LoVo (cell line): ENCODE results near the gene POMT1.
"Not testable (repeated sequence)": the region's sequence is repeated elsewhere in the genome, so short reads cannot be mapped to it uniquely, and the experiment has no call there.

Experiments
- DNase-seq: peaks from one replicate; pipeline ENCODE4 v3.0.0-alpha.2; 2016; ENCODE audit warnings: low spot score

The POMT1 gene

GRCh38 chr9:131525643-131526565, 23.2 kb downstream of the POMT1 start:
- DNase-seq = no peak

- DNase-seq = no peak
Measured at GRCh38 chr9:131528186-131528585, 25.5 kb downstream of the POMT1 start.

GRCh38 chr9:131528886-131529505, 26.3 kb downstream of the POMT1 start:
- no peak for DNase-seq

- DNase-seq = no peak
Measured at GRCh38 chr9:131529597-131530545, 27.2 kb downstream of the POMT1 start.

DNA sequence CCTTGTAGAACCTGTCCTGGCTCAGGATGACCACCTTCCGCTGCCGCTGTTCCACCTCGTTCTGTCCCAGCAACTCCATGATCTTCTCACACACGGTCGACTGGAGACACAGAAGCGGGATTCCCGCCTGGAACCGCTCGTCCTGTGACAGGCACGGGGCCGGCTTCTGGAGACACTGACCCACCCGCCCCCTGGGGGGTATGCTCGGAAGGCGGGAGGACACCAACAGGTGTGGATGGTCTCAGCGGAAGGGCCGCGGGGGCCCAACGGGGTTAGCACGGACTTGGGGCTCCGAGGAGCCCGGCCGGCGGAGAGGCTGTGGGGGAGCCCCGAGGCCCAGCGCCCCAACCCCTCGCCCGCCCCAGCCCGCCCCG, 27.8 kb downstream of the POMT1 start:
- DNase-seq = peak; percentile 11

DNA sequence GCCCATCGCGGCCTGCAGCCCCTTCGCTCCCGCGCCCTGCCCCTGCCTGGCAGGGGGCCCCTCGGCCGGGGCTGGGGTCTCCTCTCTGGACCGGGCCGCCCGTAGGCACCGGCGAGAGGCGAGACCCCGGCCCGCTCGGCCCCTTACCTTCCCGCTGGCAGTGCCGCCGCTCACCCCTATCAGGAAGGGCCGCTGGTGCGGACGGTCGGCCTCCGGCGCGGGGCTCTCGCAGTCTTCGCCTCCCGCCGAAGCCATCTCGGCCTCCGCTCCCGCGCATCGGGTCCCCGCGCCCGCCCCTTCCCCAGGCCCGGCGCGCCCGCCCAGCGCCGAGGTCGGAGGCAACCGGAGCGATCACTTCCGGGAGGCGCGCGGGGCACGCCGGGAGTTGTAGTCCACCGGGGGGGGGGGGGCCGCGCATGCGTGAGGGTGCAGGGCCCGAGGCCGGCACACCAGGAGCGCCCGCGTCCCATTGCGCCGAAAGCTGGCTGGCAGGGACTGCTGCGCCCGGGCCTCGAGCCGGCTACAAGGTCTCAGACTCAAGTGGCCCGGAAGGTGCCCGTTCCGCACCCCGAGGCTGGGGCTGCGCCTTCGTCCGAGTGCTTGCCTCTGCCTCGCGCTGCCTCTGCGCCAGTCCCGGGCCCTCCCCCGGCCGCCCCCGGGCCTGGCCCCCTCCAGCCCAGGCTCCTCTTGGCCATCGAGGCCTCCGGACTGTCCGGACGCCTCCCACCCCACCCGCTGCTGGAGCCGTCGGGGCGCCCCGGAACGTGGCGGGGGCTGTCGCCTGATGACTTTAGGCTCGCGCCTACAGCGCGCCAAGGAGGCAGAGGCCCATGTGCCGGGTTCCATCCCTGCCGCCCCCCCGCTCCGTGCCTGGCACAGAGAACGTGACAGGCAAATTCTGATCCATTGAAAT, 28.5 kb downstream of the POMT1 start, which contains the start of gene UCK1:
Gene UCK1, minus strand, starts transcription at position 344 of the 913 bp plus-strand sequence. Its CDS starts 89 bp downstream, at position 255.
- DNase-seq = peak; percentile 78

DNA sequence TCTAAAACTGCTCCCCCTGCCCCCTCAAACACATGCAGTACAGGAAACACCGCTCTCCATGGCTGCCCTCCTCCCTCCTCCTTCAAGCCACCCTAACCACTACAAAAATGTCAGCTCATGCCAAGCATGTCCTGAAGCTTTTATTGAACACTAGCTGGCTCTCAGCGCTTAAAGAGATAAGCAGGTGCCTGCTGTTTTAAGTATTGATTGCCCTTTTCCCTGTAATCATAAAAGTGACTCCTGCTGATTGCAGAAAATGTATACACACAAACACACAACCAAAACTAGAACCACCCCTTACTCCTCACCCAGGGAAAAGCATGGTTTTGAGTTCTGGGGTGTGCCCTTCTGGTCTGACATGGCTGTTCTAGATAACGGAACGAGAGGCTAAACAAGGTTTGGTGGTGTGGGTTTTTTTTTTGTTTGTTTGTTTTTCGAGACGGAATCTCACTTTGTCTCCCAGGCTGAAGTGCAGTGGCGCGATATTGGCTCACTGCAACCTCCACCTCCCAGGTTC, 32.1 kb downstream of the POMT1 start:
- no peak for DNase-seq

- no peak for DNase-seq
Measured at GRCh38 chr9:131537946-131538345, 35.2 kb downstream of the POMT1 start.

DNA sequence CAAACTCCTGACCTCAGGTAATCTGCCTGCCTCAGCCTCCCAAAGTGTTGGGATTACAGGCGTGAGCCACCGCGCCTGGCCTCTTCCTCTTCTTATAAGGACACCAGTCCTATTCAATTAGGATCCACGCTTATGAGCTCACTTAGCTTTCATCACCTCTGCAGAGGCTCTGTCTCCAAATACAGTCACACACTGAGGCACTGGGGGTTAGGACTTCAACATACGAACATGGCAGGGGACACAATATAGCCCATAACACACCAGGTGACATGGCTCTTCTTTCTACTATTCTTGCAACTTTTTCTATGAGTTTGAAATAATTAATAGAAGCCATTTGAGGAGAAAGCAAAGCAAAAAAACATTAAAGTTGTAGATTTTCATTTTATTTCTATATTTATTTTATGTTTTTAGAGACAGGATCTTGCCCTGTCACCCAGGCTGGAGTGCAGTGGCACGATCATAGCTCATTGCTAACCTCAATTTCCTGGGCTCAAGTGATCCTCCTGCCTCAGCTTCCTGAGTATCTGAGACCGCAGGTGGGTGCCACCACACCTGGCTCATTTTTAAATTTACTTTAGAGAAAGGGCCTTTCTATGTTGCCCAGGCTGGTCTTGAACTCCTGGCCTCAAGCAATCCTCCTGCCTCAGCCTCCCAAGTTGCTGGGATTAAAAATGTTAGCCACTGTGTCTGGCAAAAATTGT, 36.7 kb downstream of the POMT1 start:
- no peak for DNase-seq

DNA sequence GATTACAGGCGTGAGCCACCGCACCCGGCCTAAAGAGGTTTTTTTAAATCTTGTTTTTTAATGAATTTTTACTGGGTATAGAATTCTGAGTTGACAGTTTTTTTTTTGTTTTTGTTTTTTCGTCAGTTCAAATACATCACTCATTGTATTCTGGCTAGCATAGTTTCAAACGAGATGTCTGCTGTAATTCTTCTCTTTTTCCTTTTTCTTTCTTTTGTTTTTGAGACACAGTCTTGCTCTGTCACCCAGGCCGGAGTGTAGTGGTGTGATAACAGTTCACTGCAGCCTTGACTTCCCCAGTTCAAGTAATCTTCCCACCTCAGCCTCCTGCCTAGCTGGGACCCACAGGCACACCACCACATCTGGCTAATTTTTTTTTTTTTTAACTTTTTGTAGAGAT, 40.4 kb downstream of the POMT1 start:
- no peak for DNase-seq

DNA sequence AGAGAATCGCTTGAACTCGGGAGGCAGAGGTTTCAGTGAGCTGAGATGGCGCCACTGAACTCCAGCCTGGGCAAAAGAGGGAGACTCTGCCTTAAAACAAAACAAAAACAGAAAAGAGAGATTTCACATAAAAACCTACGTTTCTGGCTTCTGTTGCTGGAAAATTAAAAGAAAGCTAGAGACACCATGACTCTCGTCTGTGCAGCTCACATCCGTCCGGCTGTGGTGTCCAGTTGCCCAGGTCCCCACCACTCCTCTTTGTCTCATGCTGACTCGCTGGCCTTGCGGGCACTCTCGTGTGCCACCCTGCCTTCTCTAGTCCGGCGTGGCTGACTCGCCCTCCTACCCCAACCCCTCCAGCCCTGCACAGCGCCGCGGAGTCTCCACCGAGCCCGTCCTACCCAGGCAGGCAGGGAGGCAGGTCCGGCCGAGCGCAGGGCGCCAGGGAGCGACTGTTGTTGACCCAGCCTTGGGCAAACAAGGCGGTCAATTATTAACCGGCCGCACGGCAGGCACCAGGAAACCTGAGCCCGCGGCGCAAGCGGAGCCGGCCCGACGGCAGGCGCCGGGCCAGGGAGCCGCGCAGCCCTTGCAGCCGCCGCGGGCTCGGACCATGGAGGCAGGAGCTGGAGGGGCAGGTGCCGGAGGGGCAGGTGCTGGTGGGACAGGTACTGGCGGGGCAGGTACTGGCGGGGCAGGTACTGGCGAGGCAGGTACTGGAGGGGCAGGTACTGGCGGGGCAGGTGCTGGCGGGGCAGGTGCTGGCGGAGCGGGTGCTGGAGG, 42.5 kb downstream of the POMT1 start, which contains the start of gene PRRT1B:
Gene PRRT1B, plus strand, starts transcription at position 521 of the 783 bp plus-strand sequence. Its CDS starts 93 bp downstream, at position 614.
- DNase-seq = peak; percentile 85

DNA sequence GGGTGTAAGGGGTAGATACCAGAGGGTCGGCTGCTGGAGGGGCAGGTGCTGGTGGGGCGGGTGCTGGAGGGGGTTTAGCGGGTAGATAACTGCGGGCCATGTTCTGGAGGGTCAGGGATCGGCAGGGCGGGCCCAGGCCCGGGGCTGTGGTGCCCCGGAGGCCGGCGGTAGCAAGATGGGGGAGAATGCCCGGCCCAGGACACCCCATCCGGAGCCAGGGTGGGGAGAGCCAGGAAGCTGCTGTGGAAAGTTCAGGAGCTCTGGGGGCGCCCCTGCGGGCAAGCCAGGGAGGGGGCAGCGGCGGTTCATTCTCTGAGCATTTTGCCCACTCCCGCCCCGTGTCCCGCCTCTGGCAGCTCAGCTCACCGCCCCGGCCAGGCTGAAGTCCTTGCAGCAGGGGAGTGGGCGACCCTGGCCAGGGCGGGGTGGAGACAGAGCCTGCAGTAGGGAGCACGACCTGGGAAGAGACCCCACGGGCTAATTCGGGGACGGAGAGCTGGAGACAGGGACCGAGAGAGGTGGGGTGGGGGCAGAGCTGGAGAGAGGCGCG, 43.1 kb downstream of the POMT1 start:
- no peak for DNase-seq

DNA sequence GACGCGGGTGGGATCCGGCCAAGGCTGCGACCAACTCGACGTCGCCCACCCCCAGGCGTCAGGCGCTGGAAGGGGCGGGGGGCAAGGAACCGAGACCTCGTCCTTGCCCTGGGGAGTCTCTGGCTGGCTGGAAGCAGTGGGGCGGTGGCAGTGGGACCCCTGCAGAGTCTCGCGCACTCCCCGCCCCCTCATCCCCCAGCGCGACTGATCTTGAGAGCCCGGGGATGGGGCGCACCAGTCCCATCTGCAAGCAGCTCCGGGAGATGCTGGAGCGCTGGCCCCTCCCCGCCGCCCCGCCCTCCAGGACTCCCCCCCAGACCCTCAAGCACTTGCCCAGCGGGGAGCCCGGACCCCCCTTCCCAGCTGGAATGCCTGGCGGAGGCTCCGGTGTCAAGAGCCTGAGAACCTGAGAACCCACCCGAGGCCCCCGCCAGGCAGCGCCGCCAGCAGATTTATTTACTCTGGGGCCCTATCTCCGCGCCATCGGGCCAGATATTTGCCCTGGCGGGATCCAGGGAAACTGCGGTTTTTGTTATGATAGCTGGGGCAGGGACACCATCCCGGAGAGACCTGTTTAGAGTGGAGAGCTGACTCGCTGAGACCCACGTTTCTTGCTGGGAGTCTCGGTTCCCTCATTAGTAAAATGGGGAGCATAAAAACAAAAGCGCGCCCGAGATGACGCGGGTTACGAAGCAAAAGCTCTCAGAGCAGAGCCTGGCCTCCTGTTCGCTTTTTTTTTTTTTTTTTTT, 43.8 kb downstream of the POMT1 start:
- DNase-seq = no peak

DNA sequence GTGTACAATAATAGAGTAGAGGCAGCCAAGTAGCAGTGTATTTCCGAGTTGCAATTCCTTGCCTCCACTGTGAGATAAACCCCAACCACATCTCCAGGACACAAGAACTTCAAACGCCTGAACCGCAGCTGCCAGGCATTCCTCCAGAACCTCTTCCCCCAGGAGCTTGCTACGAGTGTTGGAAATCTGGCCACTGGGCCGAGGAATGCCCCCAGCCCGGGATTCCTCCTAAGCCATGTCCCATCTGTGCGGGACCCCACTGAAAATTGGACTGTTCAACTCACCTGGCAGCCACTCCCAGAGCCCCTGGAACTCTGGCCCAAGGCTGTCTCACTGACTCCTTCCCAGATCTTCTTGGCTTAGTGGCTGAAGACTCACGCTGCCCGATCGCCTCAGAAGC, 46.5 kb downstream of the POMT1 start:
- DNase-seq = not testable (repeated sequence)

DNA sequence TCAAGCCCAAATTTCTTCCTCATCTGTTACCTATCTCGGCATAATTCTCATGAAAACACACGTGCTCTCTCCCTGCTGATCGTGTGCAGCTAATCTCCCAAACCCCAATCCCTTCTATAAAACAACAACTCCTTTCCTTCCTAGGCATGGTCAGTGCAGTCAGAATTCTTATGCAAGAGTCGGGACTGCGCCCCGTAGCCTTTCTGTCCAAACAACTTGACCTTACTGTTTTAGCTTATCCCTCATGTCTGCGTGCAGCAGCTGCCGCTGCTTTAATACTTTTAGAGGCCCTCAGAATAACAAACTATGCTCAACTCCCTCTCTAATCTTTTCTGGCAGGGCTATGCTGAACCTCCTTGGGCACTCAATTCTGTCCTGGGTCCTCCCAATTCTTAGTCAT, 47.7 kb downstream of the POMT1 start:
- DNase-seq = not testable (repeated sequence)

- DNase-seq = no peak
Measured at GRCh38 chr9:131552030-131552429, 49.3 kb downstream of the POMT1 start.

- DNase-seq = no peak
Measured at GRCh38 chr9:131554087-131554842, 51.5 kb downstream of the POMT1 start.
